Cardiac septum (tissue), 1 donor: Measurements from ENCODE around the gene LAMTOR5. TPM values are rescaled to one million over a fixed set of nuclear protein-coding genes. Genes with fewer than 3 reads are reported as not detected.

ENCODE experiments used
- total RNA-seq: library from RNA; stranded (reverse); fragmentation: NEBNext Ultra II Directional; extraction: Animal tissue kit (Norgen Biotek cat#: 25700); gene quantifications from one replicate; pipeline ENCODE4 v1.2.1, GENCODE V29; 2021
- donor health status: DM: no; HTN: no; CAD: no.

The LAMTOR5 gene
- total RNA-seq, 1 donor from 2014 or later: 195 TPM

Other genes with a start within 250 kb of the LAMTOR5 start
- 16.6 TPM for gene KCNC4, start 197.4 kb downstream of the LAMTOR5 start, total RNA-seq
- gene RBM15, start 68.3 kb downstream of the LAMTOR5 start, total RNA-seq: 22.7 TPM
- gene SLC16A4, start 16.7 kb downstream of the LAMTOR5 start, total RNA-seq: 2.3 TPM
- 0.46 TPM for gene PROK1, start 43.5 kb upstream of the LAMTOR5 start, total RNA-seq
- gene KCNA10, start 111.5 kb upstream of the LAMTOR5 start, total RNA-seq: not detected
- gene KCNA2, start 198.7 kb upstream of the LAMTOR5 start, total RNA-seq: 0.51 TPM